Astrocyte (in vitro differentiated cells and primary cell): ENCODE measurements around the gene PREX1. TPM values are rescaled to one million over a fixed set of nuclear protein-coding genes. Genes with fewer than 3 reads are reported as not detected.

Experiments
- DNase-seq: peaks from one replicate; pipeline ENCODE4 v3.0.0-alpha.2; 2010; ENCODE audit warnings: low read depth
- FAIRE-seq: peaks from 2 replicates; lab custom pipeline; 2011; peaks lifted over from hg19 to GRCh38; lab: Jason Lieb, UNC
- H2AFZ ChIP-seq: 2 replicates; pipeline ENCODE4 v1.6.0; 2012; ENCODE audit warnings: low read depth, low read length, inconsistent platforms
- H3K27ac ChIP-seq: 2 replicates; pipeline ENCODE4 v1.5.1; 2011; ENCODE audit warnings: low read depth, low read length, inconsistent platforms
- H3K27me3 ChIP-seq: 2 replicates; pipeline ENCODE4 v1.6.0; 2011; ENCODE audit warnings: low read length, inconsistent platforms; ENCODE audit not compliant: insufficient read depth
- H3K36me3 ChIP-seq: 2 replicates; pipeline ENCODE4 v1.5.1; 2011; ENCODE audit warnings: low read length, inconsistent platforms; ENCODE audit not compliant: insufficient read depth
- H3K4me1 ChIP-seq: 2 replicates; pipeline ENCODE4 v1.5.1; 2011; ENCODE audit warnings: low read length, inconsistent platforms; ENCODE audit not compliant: insufficient read depth
- H3K4me2 ChIP-seq: 2 replicates; pipeline ENCODE4 v1.6.0; 2012; ENCODE audit warnings: low read length, inconsistent platforms
- H3K4me3 ChIP-seq: 2 replicates; pipeline ENCODE4 v1.5.1; 2011; ENCODE audit warnings: low read depth, mild to moderate bottlenecking, low read length, inconsistent platforms; ENCODE audit not compliant: insufficient read depth
- H3K79me2 ChIP-seq: 2 replicates; pipeline ENCODE4 v1.6.0; 2012; ENCODE audit warnings: mild to moderate bottlenecking, low read length, inconsistent platforms; ENCODE audit not compliant: insufficient read depth
- H3K9ac ChIP-seq: 2 replicates; pipeline ENCODE4 v1.6.0; 2012; ENCODE audit warnings: mild to moderate bottlenecking, low read length, inconsistent platforms
- H3K9me3 ChIP-seq: 2 replicates; pipeline ENCODE4 v1.5.1; 2012; ENCODE audit warnings: low read depth, mild to moderate bottlenecking, low read length, inconsistent platforms; ENCODE audit not compliant: insufficient read depth
- H4K20me1 ChIP-seq: 2 replicates; pipeline ENCODE4 v1.6.0; 2012; ENCODE audit warnings: low read length, inconsistent platforms; ENCODE audit not compliant: insufficient read depth
- H3K27ac Mint-ChIP-seq: one replicate; pipeline ENCODE4 v1.8.0; 2021; ENCODE audit warnings: mild to moderate bottlenecking, mixed read lengths; ENCODE audit not compliant: unreplicated experiment
- H3K27me3 Mint-ChIP-seq: one replicate; pipeline ENCODE4 v1.8.0; 2021; ENCODE audit warnings: low read depth, mixed read lengths; ENCODE audit not compliant: unreplicated experiment
- H3K36me3 Mint-ChIP-seq: one replicate; pipeline ENCODE4 v1.8.0; 2021; ENCODE audit warnings: low read depth, mixed read lengths; ENCODE audit not compliant: unreplicated experiment
- H3K4me1 Mint-ChIP-seq: one replicate; pipeline ENCODE4 v1.8.0; 2021; ENCODE audit warnings: low read depth, mixed read lengths; ENCODE audit not compliant: unreplicated experiment
- H3K4me3 Mint-ChIP-seq: one replicate; pipeline ENCODE4 v1.8.0; 2021; ENCODE audit warnings: mild to moderate bottlenecking, moderate library complexity, mixed read lengths; ENCODE audit not compliant: unreplicated experiment
- H3K9me3 Mint-ChIP-seq: one replicate; pipeline ENCODE4 v1.8.0; 2021; ENCODE audit warnings: mild to moderate bottlenecking, mixed read lengths; ENCODE audit not compliant: unreplicated experiment
- EZH2 ChIP-seq: IDR thresholded peaks from 2 replicates; pipeline ENCODE4 v1.6.1; 2012; ENCODE audit warnings: mild to moderate bottlenecking, low read length, inconsistent platforms; ENCODE audit not compliant: insufficient read depth
- total RNA-seq: library from RNA; stranded (reverse); gene quantifications from 2 replicates; pipeline ENCODE4 v1.2.1, GENCODE V29; 2021
- TF ChIP-seq, protein P1 (sequence below): IDR thresholded peaks from 2 replicates; pipeline ENCODE4 v1.5.1; 2011; ENCODE audit warnings: low read depth, mild to moderate bottlenecking, inconsistent platforms, low read length, moderate library complexity; ENCODE audit not compliant: insufficient read depth

The PREX1 gene
- total RNA-seq, 1 donor from 2014 or later: 3.5 TPM

DNA sequence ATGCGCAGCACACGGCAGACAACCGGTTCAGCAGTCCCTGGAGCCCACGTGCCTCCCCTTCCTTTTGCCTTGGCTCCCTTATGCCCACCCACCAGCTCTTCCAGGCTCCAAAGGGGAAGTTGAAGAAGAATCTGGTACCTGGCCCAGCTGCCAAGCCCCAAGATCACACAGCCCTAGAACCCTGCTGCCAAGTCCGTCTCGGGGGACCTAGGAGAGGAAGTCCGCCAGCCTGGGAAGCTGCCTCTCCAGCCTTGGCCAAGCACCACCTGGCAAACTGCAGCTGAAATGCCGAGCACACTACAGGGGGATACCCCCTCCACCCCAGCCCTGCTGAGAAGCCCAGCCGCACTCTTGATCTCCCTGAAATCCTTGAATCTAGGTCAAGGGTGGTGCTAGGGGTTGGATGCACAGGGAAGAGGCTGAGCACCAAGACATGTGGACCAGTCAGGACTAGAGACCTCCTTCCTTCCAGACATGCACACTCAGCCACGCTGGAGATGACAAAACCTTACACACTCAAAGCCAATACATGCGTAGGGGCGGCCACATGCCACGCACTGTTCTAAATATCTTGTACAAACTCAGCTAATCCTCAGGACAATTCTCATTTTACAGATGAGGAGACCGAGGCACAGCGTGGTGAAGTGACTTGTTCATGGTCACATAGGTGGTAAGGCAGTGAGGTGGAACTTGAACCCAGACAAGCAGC is 124.1 kb downstream of the PREX1 start:
- Mint-ChIP-seq H3K36me3 (no peaks in the 10 kb centered on the region), H3K4me3 (no peak overlapping the region), H3K27ac (peak overlapping the region; percentile 62), H3K9me3 (no peaks in the 10 kb centered on the region), H3K4me1 (no peaks in the 10 kb centered on the region), H3K27me3 (peaks cover 15% of the 10 kb centered on the region)
- H2AFZ ChIP-seq: no peak overlapping the region
- no peak overlapping the region for H3K9ac ChIP-seq
- no peaks in the 10 kb centered on the region for H3K4me1 ChIP-seq
- no peaks in the 10 kb centered on the region for H3K79me2 ChIP-seq
- H3K36me3 ChIP-seq: no peaks in the 10 kb centered on the region
- no peaks in the 10 kb centered on the region for H3K27me3 ChIP-seq
- DNase-seq: no peak
- H4K20me1 ChIP-seq: no peaks in the 10 kb centered on the region
- H3K9me3 ChIP-seq: no peaks in the 10 kb centered on the region
- H3K4me2 ChIP-seq: no peak overlapping the region
- H3K4me3 ChIP-seq: no peak overlapping the region
- FAIRE-seq: no peak
- H3K27ac ChIP-seq: no peak overlapping the region
- no peak for TF ChIP-seq EZH2
- TF ChIP-seq, protein P1, sequence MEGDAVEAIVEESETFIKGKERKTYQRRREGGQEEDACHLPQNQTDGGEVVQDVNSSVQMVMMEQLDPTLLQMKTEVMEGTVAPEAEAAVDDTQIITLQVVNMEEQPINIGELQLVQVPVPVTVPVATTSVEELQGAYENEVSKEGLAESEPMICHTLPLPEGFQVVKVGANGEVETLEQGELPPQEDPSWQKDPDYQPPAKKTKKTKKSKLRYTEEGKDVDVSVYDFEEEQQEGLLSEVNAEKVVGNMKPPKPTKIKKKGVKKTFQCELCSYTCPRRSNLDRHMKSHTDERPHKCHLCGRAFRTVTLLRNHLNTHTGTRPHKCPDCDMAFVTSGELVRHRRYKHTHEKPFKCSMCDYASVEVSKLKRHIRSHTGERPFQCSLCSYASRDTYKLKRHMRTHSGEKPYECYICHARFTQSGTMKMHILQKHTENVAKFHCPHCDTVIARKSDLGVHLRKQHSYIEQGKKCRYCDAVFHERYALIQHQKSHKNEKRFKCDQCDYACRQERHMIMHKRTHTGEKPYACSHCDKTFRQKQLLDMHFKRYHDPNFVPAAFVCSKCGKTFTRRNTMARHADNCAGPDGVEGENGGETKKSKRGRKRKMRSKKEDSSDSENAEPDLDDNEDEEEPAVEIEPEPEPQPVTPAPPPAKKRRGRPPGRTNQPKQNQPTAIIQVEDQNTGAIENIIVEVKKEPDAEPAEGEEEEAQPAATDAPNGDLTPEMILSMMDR: no peak

- Mint-ChIP-seq H3K9me3 (no peaks in the 10 kb centered on the region), H3K36me3 (no peaks in the 10 kb centered on the region), H3K4me3 (no peak overlapping the region), H3K27me3 (peaks cover 14% of the 10 kb centered on the region), H3K27ac (peak overlapping the region; percentile 62), H3K4me1 (peaks cover 4% of the 10 kb centered on the region)
- Histone ChIP-seq H3K9me3 (no peaks in the 10 kb centered on the region), H3K79me2 (no peaks in the 10 kb centered on the region), H3K27me3 (no peaks in the 10 kb centered on the region), H3K9ac (no peak overlapping the region), H3K27ac (no peak overlapping the region), H4K20me1 (peaks cover 3% of the 10 kb centered on the region), H3K4me1 (peaks cover 2% of the 10 kb centered on the region), H2AFZ (no peak overlapping the region), H3K4me3 (no peak overlapping the region), H3K36me3 (no peaks in the 10 kb centered on the region), H3K4me2 (no peak overlapping the region)
- FAIRE-seq: no peak
- TF ChIP-seq, protein P1: no peak
- TF ChIP-seq EZH2: no peak
- no peak for DNase-seq
Measured at GRCh38 chr20:48703107-48703506, 124.7 kb downstream of the PREX1 start.

DNA sequence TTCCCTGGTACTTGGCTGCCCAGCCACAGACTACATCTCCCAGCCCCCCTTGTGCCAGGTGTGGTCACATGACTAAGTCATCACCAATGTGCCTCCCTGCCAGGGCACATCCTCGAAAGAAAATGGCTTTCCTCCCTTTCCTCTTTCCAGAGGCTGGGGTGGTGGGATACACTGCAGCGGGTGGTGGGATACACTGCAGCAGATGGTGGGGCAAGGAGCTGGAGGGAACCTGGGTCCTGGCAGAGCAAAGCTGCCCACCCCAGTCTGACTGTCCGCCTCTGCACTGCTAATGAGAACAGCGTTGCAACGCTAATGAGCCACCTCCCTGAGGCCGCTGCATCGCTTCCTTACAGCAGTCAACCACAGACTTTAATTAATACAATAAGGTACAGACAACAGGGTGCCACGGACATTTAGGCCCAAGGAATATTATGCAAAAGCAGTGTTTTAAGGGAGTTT is 125.3 kb downstream of the PREX1 start:
- Histone ChIP-seq H3K79me2 (no peaks in the 10 kb centered on the region), H2AFZ (no peak overlapping the region), H3K4me2 (no peak overlapping the region), H3K27me3 (no peaks in the 10 kb centered on the region), H4K20me1 (peaks cover 5% of the 10 kb centered on the region), H3K9ac (no peak overlapping the region), H3K36me3 (no peaks in the 10 kb centered on the region), H3K27ac (no peak overlapping the region), H3K4me3 (no peak overlapping the region), H3K4me1 (peaks cover 4% of the 10 kb centered on the region), H3K9me3 (no peaks in the 10 kb centered on the region)
- peaks cover 9% of the 10 kb centered on the region for H3K4me1 Mint-ChIP-seq
- DNase-seq (no peak), FAIRE-seq (no peak)
- H3K27ac Mint-ChIP-seq: no peak overlapping the region
- no peak overlapping the region for H3K4me3 Mint-ChIP-seq
- H3K9me3 Mint-ChIP-seq: no peaks in the 10 kb centered on the region
- TF ChIP-seq, protein P1: no peak
- no peak for TF ChIP-seq EZH2
- peaks cover 13% of the 10 kb centered on the region for H3K27me3 Mint-ChIP-seq
- no peaks in the 10 kb centered on the region for H3K36me3 Mint-ChIP-seq
